H1 (cell line): Measurements from ENCODE around the gene OSBPL6. TPM values are rescaled to one million over a fixed set of nuclear protein-coding genes. Genes with fewer than 3 reads are reported as not detected.

Source experiments
- CTCF ChIA-PET: fragments of 300-600 bp; sonication (Branson Sonifier 250); formaldehyde crosslinking; loops from one replicate; lab custom pipeline; 2021; ENCODE audit not compliant: partially characterized antibody; lab: Charles Lee
- POLR2A ChIA-PET: fragments of 300-600 bp; sonication (Branson Sonifier 250); formaldehyde crosslinking; loops from one replicate; lab custom pipeline; 2021; ENCODE audit warnings: inconsistent platforms; ENCODE audit not compliant: partially characterized antibody; lab: Charles Lee
- DNase-seq, 2 experiments: peaks; one replicate each; pipeline versions ENCODE4 v3.0.0 to v3.0.0-alpha.2; 2010 to 2022; ENCODE audit warnings: low spot score in 2 of 2, low read depth in 1 of 2, mixed read lengths in 1 of 2
- FAIRE-seq: peaks from 2 replicates; lab custom pipeline; 2011; peaks lifted over from hg19 to GRCh38; lab: Jason Lieb, UNC
- H2AFZ ChIP-seq: 2 replicates; pipeline ENCODE4 v1.8.1; 2012; ENCODE audit warnings: low read length, inconsistent platforms
- H2AK5ac ChIP-seq: 2 replicates; pipeline ENCODE4 v1.6.1; 2013; ENCODE audit warnings: low read depth, low read length
- H2BK120ac ChIP-seq: replicated peaks from 2 replicates; pipeline ENCODE3; 2013; ENCODE audit warnings: low read depth, low read length, inconsistent platforms
- H2BK12ac ChIP-seq: 2 replicates; pipeline ENCODE4 v1.6.1; 2013; ENCODE audit warnings: low read depth, low read length
- H2BK15ac ChIP-seq: 2 replicates; pipeline ENCODE4 v1.6.1; 2013; ENCODE audit warnings: low read length
- H2BK20ac ChIP-seq: 2 replicates; pipeline ENCODE4 v1.6.1; 2013; ENCODE audit warnings: low read length
- H2BK5ac ChIP-seq: 2 replicates; pipeline ENCODE4 v1.6.1; 2013; ENCODE audit warnings: low read depth, low read length
- H3K14ac ChIP-seq: 2 replicates; pipeline ENCODE4 v1.6.1; 2013; ENCODE audit warnings: inconsistent platforms; ENCODE audit not compliant: insufficient read length
- H3K18ac ChIP-seq: 2 replicates; pipeline ENCODE4 v1.6.1; 2013; ENCODE audit warnings: low read length; ENCODE audit errors: extremely low read depth
- H3K23ac ChIP-seq: 2 replicates; pipeline ENCODE4 v1.6.1; 2013; ENCODE audit warnings: inconsistent platforms; ENCODE audit not compliant: insufficient read length
- H3K23me2 ChIP-seq: 2 replicates; pipeline ENCODE4 v1.6.1; 2013; ENCODE audit warnings: low read depth, low read length
- H3K27ac ChIP-seq: 2 replicates; pipeline ENCODE4 v1.6.1; 2011; ENCODE audit warnings: low read depth, low read length, inconsistent platforms
- H3K27me3 ChIP-seq, 4 experiments: replicated peaks in 1 of 4; 1 replicate in 1 of 4; 2 replicates in 3 of 4; pipeline versions ENCODE4 v1.6.1 to v1.8.1; 2011 to 2013; ENCODE audit warnings: low read length in 3 of 4, mild to moderate bottlenecking in 3 of 4, inconsistent platforms in 2 of 4, mixed read lengths in 2 of 4, moderate library complexity in 1 of 4; ENCODE audit not compliant: control insufficient read depth in 3 of 4, insufficient read depth in 3 of 4; ENCODE audit errors: extremely low read depth in 1 of 4
- H3K36me3 ChIP-seq, 4 experiments: 2 replicates each; pipeline versions ENCODE4 v1.6.1 to v1.8.1; 2011 to 2013; ENCODE audit warnings: mild to moderate bottlenecking in 4 of 4, low read length in 3 of 4, moderate library complexity in 2 of 4, control low read depth in 1 of 4, inconsistent platforms in 1 of 4; ENCODE audit not compliant: insufficient read depth in 4 of 4, control insufficient read depth in 2 of 4
- H3K4ac ChIP-seq: replicated peaks from 2 replicates; pipeline ENCODE3; 2013; ENCODE audit warnings: low read length, low read depth, mixed read lengths, inconsistent platforms; ENCODE audit not compliant: insufficient read length
- H3K4me1 ChIP-seq, 4 experiments: replicated peaks in 1 of 4; 1 replicate in 1 of 4; 2 replicates in 3 of 4; pipeline versions ENCODE4 v1.6.1 to v1.8.1; 2011 to 2013; ENCODE audit warnings: low read length in 3 of 4, inconsistent platforms in 2 of 4, mixed read lengths in 1 of 4; ENCODE audit not compliant: insufficient read depth in 4 of 4, control insufficient read depth in 3 of 4
- H3K4me2 ChIP-seq, 2 experiments: 2 replicates each; pipeline versions ENCODE4 v1.6.1 to v1.8.1; 2011 to 2013; ENCODE audit warnings: low read depth in 2 of 2, low read length in 2 of 2, control low read depth in 1 of 2, inconsistent platforms in 1 of 2, mild to moderate bottlenecking in 1 of 2; ENCODE audit not compliant: insufficient read depth in 1 of 2
- H3K4me3 ChIP-seq, 4 experiments: fragments of 200-600, 300-600 bp in 1 of 4; sonication (generic), shearing (Covaris generic), sonication (Bioruptor Twin) in 1 of 4; 2 replicates each; pipeline versions ENCODE4 v1.5.1 to v1.8.1; 2011 to 2016; ENCODE audit warnings: low read length in 4 of 4, low read depth in 3 of 4, control low read depth in 2 of 4, inconsistent platforms in 2 of 4, mild to moderate bottlenecking in 2 of 4, mixed read lengths in 1 of 4, moderate library complexity in 1 of 4; ENCODE audit not compliant: insufficient read depth in 2 of 4; ENCODE audit errors: extremely low read depth in 1 of 4
- H3K56ac ChIP-seq: replicated peaks from 2 replicates; pipeline ENCODE3; 2013; ENCODE audit warnings: low read depth, mild to moderate bottlenecking, mixed read lengths, low read length, inconsistent platforms; ENCODE audit not compliant: insufficient read length
- H3K79me1 ChIP-seq: 2 replicates; pipeline ENCODE4 v1.6.1; 2013; ENCODE audit warnings: low read depth, low read length, control low read depth
- H3K79me2 ChIP-seq, 2 experiments: 2 replicates each; pipeline versions ENCODE4 v1.6.1 to v1.8.1; 2012 to 2013; ENCODE audit warnings: low read length in 2 of 2, mild to moderate bottlenecking in 2 of 2, inconsistent platforms in 1 of 2; ENCODE audit not compliant: insufficient read depth in 2 of 2, control insufficient read depth in 1 of 2
- H3K9ac ChIP-seq, 4 experiments: replicated peaks in 1 of 4; 1 replicate in 1 of 4; 2 replicates in 3 of 4; pipeline versions ENCODE4 v1.6.1 to v1.8.1; 2011 to 2013; ENCODE audit warnings: low read depth in 3 of 4, low read length in 3 of 4, control low read depth in 2 of 4, mild to moderate bottlenecking in 2 of 4, moderate library complexity in 2 of 4, inconsistent platforms in 1 of 4; ENCODE audit errors: extremely low read depth in 1 of 4
- H3K9me3 ChIP-seq, 2 experiments: 2 replicates each; pipeline versions ENCODE4 v1.6.1 to v1.8.1; 2012 to 2013; ENCODE audit warnings: mild to moderate bottlenecking in 2 of 2, moderate library complexity in 2 of 2, control low read depth in 1 of 2, inconsistent platforms in 1 of 2, low read depth in 1 of 2, low read length in 1 of 2, mixed read lengths in 1 of 2; ENCODE audit not compliant: insufficient read depth in 2 of 2
- H4K20me1 ChIP-seq, 2 experiments: replicated peaks in 1 of 2; 2 replicates each; pipeline versions ENCODE3 to v1.8.1; 2011 to 2013; ENCODE audit warnings: inconsistent platforms in 2 of 2, low read length in 2 of 2, mild to moderate bottlenecking in 1 of 2; ENCODE audit not compliant: insufficient read depth in 2 of 2, control insufficient read depth in 1 of 2
- H4K5ac ChIP-seq: 2 replicates; pipeline ENCODE4 v1.6.1; 2013; ENCODE audit warnings: low read length, low read depth, mixed read lengths, inconsistent platforms; ENCODE audit not compliant: insufficient read length
- H4K8ac ChIP-seq: 2 replicates; pipeline ENCODE4 v1.8.0; 2013; ENCODE audit warnings: mild to moderate bottlenecking, moderate library complexity, low read length, inconsistent platforms; ENCODE audit not compliant: insufficient read depth; ENCODE audit errors: extremely low read depth
- H4K91ac ChIP-seq: replicated peaks from 2 replicates; pipeline ENCODE3; 2013; ENCODE audit warnings: low read length, mixed read lengths, inconsistent platforms; ENCODE audit not compliant: insufficient read length
- ASH2L ChIP-seq: fragments of 200-600, 300-600 bp; sonication (generic); IDR thresholded peaks from one replicate; pipeline ENCODE4 v1.7.1; 2017; ENCODE audit warnings: low read length
- CBX8 ChIP-seq: fragments of 300-800, 300-1000 bp; sonication (generic); IDR thresholded peaks from 2 replicates; pipeline ENCODE4 v1.7.1; 2016; ENCODE audit warnings: low read depth, low read length, borderline replicate concordance
- EP300 ChIP-seq, 2 experiments: IDR thresholded peaks; 1 replicate in 1 of 2; 2 replicates in 1 of 2; pipeline ENCODE4 v1.6.1; 2011 to 2012; ENCODE audit warnings: low read depth in 2 of 2, low read length in 2 of 2, mild to moderate bottlenecking in 2 of 2, borderline replicate concordance in 1 of 2, inconsistent platforms in 1 of 2, moderate library complexity in 1 of 2
- FOSL1 ChIP-seq: IDR thresholded peaks from 2 replicates; pipeline ENCODE4 v1.6.1; 2011; ENCODE audit warnings: mild to moderate bottlenecking, low read depth, low read length, moderate library complexity; ENCODE audit not compliant: insufficient read depth
- GABPA ChIP-seq: IDR thresholded peaks from 2 replicates; pipeline ENCODE4 v1.6.1; 2011; ENCODE audit warnings: mild to moderate bottlenecking, low read length, moderate library complexity, borderline replicate concordance; ENCODE audit not compliant: insufficient read depth
- NRF1 ChIP-seq: IDR thresholded peaks from 2 replicates; pipeline ENCODE4 v1.6.1; 2011; ENCODE audit warnings: mild to moderate bottlenecking, low read depth, low read length, improper control_type of control experiment
- PHF8 ChIP-seq: fragments of 200-600 bp; sonication (generic); conservative IDR thresholded peaks from 2 replicates; pipeline ENCODE4 v1.7.1; 2012; ENCODE audit warnings: low read depth, mild to moderate bottlenecking, inconsistent platforms, low read length, moderate library complexity
- RXRA ChIP-seq: IDR thresholded peaks from 2 replicates; pipeline ENCODE4 v1.6.1; 2011; ENCODE audit warnings: low read depth, mild to moderate bottlenecking, low read length, moderate library complexity; ENCODE audit not compliant: insufficient read depth
- SIX5 ChIP-seq: IDR thresholded peaks from 2 replicates; pipeline ENCODE4 v1.6.1; 2011; ENCODE audit warnings: mild to moderate bottlenecking, low read depth, low read length
- SRF ChIP-seq: IDR thresholded peaks from 2 replicates; pipeline ENCODE4 v1.6.1; 2011; ENCODE audit warnings: mild to moderate bottlenecking, low read depth, low read length, moderate library complexity
- TBP ChIP-seq: IDR thresholded peaks from 2 replicates; pipeline ENCODE4 v1.6.1; 2011; ENCODE audit warnings: low read depth, low read length, improper control_type of control experiment
- WGBS, 2 experiments: shearing (Covaris generic) in 1 of 2; methylation state at CpG; one replicate each; pipeline versions ENCODE4 v1.1.6 to v1.1.7; 2013 to 2015; ENCODE audit warnings: low lambda C conversion rate in 2 of 2, mixed read lengths in 2 of 2, inconsistent platforms in 1 of 2, low coverage in 1 of 2, missing lambda C conversion rate in 1 of 2; ENCODE audit not compliant: insufficient replicate concordance in 2 of 2, insufficient coverage in 1 of 2, insufficient read length in 1 of 2; ENCODE audit errors: extremely low coverage in 1 of 2, missing lambda C conversion rate in 1 of 2; 5-methylcytosine and 5-hydroxymethylcytosine counted together
- polyA plus RNA-seq, 7 experiments: library from polyadenylated mRNA; depleted of rRNA in 3 of 7; stranded (reverse) in 5 of 7; unstranded in 2 of 7; fragments of >200 nt in 5 of 7; fragments of 200-250 nt in 2 of 7; gene quantifications; 1 replicate in 5 of 7; 2 replicates in 1 of 7; 4 replicates in 1 of 7; pipeline versions ENCODE4 v1.2.1 to v1.2.3, GENCODE V29; 2011 to 2013; ENCODE audit warnings: missing spikeins in 2 of 7, mixed read lengths in 2 of 7
- total RNA-seq: library from RNA; stranded (reverse); fragmentation: NEBNext Ultra II Directional; extraction: Animal tissue kit (Norgen Biotek cat#: 25700); gene quantifications from 2 replicates; pipeline ENCODE4 v1.2.1, GENCODE V29; 2021

OSBPL6 gene
- total and polyA plus RNA-seq, 2 of the 8 experiments (the other 6 are each of a cell fraction or from before 2014, with no cell fraction given) = 1.7 to 5.6 TPM

DNA sequence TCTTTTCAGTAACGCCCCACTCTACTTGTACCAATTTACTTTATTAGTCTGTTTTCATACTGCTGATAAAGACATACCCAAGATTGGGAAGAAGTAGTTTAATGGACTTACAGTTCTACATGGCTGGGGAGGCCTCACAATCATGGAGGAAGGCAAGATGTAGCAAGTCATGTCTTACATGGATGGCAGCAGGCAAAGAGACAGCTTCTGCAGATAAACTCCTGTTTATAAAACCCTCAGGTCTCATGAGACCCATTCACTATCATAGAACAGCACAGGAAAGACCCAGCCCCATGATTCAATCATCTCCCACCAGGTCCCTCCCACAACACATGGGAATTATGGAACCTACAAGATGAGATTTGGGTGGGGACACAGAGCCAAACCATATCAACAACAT, 38.8 kb upstream of the OSBPL6 start:
- Histone ChIP-seq H4K91ac (no peak overlapping the region), H2AK5ac (no peak overlapping the region), H3K4ac (no peak overlapping the region), H2BK20ac (no peak overlapping the region), H2AFZ (no peak overlapping the region), H3K27me3 (no peaks in the 10 kb centered on the region), H3K23me2 (no peaks in the 10 kb centered on the region), H3K18ac (no peak overlapping the region), H3K23ac (no peak overlapping the region), H2BK12ac (no peak overlapping the region), H3K79me1 (no peaks in the 10 kb centered on the region), H4K20me1 (no peaks in the 10 kb centered on the region), H3K79me2 (no peaks in the 10 kb centered on the region), H3K36me3 (no peaks in the 10 kb centered on the region), H3K14ac (no peak overlapping the region), H3K9me3 (peaks cover 0 to 2% of the 10 kb centered on the region in 2 experiments; a peak in 1 of 4 replicates), H4K8ac (no peak overlapping the region), H3K56ac (no peak overlapping the region), H3K9ac (no peak overlapping the region), H3K4me3 (no peak overlapping the region), H3K27ac (no peak overlapping the region), H3K4me1 (no peaks in the 10 kb centered on the region), H2BK15ac (no peak overlapping the region), H4K5ac (no peak overlapping the region), H2BK5ac (no peak overlapping the region), H3K4me2 (no peak overlapping the region), H2BK120ac (no peak overlapping the region)
- DNase-seq (no peak), FAIRE-seq (no peak)
- 91% methylated on average over 1 of the region's 1 CpG; no CpG with 5 or more reads in 1 of the 2 experiments for WGBS, 2 experiments
- ChIA-PET POLR2A (interaction anchor here (0.6 kb wide), 1 partner anchor 132 kb away, joined by 3 read pairs; no protein-coding TSS in a partner anchor), CTCF (no interaction called here)
- no peak for TF ChIP-seq EP300 (IDR thresholded peaks at IDR 0.05; ENCODE audit: borderline replicate concordance in 1 of 2, low read depth in 2 of 2, low read length in 2 of 2)
- TF ChIP-seq CBX8 = no peak
- TF ChIP-seq ASH2L = no peak
- no peak for TF ChIP-seq PHF8
- TF ChIP-seq GABPA = no peak
- TF ChIP-seq NRF1 = no peak
- TF ChIP-seq FOSL1 = no peak
- TF ChIP-seq RXRA = no peak
- no peak for TF ChIP-seq SIX5
- no peak for TF ChIP-seq SRF
- no peak for TF ChIP-seq TBP
